ENCODE results near the gene SLC9A3. TPM values are rescaled to one million over a fixed set of nuclear protein-coding genes. Genes with fewer than 3 reads are reported as not detected.
A peak's percentile ranks its signal among the peaks of the same experiment; 100 is the strongest.

The SLC9A3 gene
- total and polyA plus RNA-seq, 2 of the 13 experiments (the other 11 are each of a cell fraction or from before 2014, with no cell fraction given), result 1.5 to 1.8 TPM

DNA sequence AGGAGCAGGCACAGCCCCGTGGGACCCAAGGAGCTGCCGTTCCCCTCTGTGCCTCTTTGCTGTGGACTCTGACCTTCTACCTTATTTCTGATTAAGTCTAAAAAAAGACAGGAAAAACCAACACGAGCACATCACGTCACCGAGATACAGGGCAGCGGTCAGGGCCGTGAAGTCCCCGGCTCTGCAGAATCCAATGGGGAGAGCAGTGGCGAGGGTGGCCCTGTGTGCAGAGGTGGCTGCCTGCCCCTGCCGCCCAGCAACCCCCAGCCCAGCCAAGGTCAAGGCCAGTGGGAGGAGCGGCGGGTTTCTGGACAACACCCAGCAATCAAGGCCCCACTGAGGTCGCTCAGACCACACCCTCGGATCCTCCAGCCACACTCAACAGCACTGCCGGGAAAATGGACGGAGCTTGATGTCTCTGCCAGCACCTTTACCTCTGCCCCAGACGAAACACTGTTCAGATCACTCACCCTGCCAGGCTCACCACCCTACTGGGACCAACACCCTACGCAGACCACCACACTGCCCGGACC, 32.7 kb upstream of the SLC9A3 start (continued):
- TF ChIP-seq NR2C2 (CRISPR knock-in tag; IDR thresholded peaks at IDR 0.05; ENCODE audit: borderline replicate concordance) (peak; percentile 69), ZSCAN22 (CRISPR knock-in tag; IDR thresholded peaks at IDR 0.05) (no peak), ZNF281 (CRISPR knock-in tag; IDR thresholded peaks at IDR 0.05; ENCODE audit: borderline replicate concordance) (peak; percentile 52; the same call in 1 of the 2 replicates), RFX1 (IDR thresholded peaks at IDR 0.05) (no peak), NONO (IDR thresholded peaks at IDR 0.05) (no peak), NONO (CRISPR knock-in tag; conservative IDR thresholded peaks at IDR 0.05) (peak; percentile 62; the same call in 1 of the 2 replicates), RFXANK (CRISPR knock-in tag; IDR thresholded peaks at IDR 0.05) (no peak), NFIB (CRISPR knock-in tag; IDR thresholded peaks at IDR 0.05; ENCODE audit: borderline replicate concordance) (no peak), ZNF550 (CRISPR knock-in tag; IDR thresholded peaks at IDR 0.05; ENCODE audit: borderline replicate concordance) (no peak), FOXP1 (IDR thresholded peaks at IDR 0.05) (no peak), FOXP1 (CRISPR knock-in tag; IDR thresholded peaks at IDR 0.05) (no peak), TOE1 (CRISPR knock-in tag; IDR thresholded peaks at IDR 0.05) (no peak), SMARCE1 (IDR thresholded peaks at IDR 0.05; ENCODE audit: borderline replicate concordance) (no peak), ZNF737 (CRISPR knock-in tag; IDR thresholded peaks at IDR 0.05; ENCODE audit: borderline replicate concordance) (no peak), SP4 (CRISPR knock-in tag; IDR thresholded peaks at IDR 0.05) (no peak), RCOR2 (CRISPR knock-in tag; IDR thresholded peaks at IDR 0.05) (no peak), NFAT5 (CRISPR knock-in tag; IDR thresholded peaks at IDR 0.05) (no peak)
- TF ChIP-seq, protein P1, sequence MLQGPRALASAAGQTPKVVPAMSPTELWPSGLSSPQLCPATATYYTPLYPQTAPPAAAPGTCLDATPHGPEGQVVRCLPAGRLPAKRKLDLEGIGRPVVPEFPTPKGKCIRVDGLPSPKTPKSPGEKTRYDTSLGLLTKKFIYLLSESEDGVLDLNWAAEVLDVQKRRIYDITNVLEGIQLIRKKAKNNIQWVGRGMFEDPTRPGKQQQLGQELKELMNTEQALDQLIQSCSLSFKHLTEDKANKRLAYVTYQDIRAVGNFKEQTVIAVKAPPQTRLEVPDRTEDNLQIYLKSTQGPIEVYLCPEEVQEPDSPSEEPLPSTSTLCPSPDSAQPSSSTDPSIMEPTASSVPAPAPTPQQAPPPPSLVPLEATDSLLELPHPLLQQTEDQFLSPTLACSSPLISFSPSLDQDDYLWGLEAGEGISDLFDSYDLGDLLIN (CRISPR knock-in tag; IDR thresholded peaks at IDR 0.05; ENCODE audit: borderline replicate concordance), result no peak
- TF ChIP-seq, protein P2, sequence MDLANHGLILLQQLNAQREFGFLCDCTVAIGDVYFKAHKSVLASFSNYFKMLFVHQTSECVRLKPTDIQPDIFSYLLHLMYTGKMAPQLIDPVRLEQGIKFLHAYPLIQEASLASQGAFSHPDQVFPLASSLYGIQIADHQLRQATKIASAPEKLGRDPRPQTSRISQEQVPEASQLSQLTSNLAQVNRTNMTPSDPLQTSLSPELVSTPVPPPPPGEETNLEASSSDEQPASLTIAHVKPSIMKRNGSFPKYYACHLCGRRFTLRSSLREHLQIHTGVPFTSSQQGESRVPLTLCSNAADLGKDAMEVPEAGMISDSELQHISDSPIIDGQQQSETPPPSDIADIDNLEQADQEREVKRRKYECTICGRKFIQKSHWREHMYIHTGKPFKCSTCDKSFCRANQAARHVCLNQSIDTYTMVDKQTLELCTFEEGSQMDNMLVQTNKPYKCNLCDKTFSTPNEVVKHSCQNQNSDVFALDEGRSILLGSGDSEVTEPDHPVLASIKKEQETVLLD (CRISPR knock-in tag; IDR thresholded peaks at IDR 0.05; ENCODE audit: low read depth), result no peak
- TF ChIP-seq, protein P3, sequence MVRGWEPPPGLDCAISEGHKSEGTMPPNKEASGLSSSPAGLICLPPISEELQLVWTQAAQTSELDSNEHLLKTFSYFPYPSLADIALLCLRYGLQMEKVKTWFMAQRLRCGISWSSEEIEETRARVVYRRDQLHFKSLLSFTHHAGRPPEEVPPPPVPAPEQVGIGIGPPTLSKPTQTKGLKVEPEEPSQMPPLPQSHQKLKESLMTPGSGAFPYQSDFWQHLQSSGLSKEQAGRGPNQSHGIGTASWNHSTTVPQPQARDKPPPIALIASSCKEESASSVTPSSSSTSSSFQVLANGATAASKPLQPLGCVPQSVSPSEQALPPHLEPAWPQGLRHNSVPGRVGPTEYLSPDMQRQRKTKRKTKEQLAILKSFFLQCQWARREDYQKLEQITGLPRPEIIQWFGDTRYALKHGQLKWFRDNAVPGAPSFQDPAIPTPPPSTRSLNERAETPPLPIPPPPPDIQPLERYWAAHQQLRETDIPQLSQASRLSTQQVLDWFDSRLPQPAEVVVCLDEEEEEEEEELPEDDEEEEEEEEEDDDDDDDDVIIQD (CRISPR knock-in tag; IDR thresholded peaks at IDR 0.05; ENCODE audit: low read depth), result no peak

Data from HepG2 (cell line).